Neural cell (in vitro differentiated cells): ENCODE results near the gene EIF2B5.

Experiments
- CTCF ChIP-seq: fragments of 450-650 bp; IDR thresholded peaks from 2 replicates; pipeline ENCODE4 v1.5.1; 2014; ENCODE audit warnings: antibody characterized with exemption, mild to moderate bottlenecking, moderate library complexity; ENCODE audit not compliant: poor library complexity, severe bottlenecking
- POLR2AphosphoS5 ChIP-seq: IDR thresholded peaks from 2 replicates; pipeline ENCODE4 v1.6.1; 2012

DNA sequence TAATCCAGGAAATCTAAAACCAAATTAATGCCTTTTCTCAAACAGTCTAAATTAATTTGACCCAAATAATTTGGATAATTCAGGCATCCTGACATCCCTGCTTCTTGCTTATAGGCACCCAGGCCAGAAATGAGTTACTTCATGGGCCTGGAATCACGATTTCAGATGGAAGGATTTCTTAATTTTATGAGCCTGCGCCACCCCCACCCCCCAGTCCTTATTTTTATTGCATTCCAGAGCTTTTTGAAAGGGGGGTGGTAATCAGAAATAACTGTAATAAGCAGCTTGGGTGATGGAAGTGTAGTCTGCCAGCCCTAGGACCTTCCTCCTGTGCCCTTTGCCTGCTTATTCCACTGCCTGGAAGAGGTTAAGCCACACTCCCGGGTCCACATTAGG is 40.8 kb downstream of the EIF2B5 start:
- TF ChIP-seq POLR2AphosphoS5 = no peak
- TF ChIP-seq CTCF = no peak
